Epithelial cell of prostate (primary cell): ENCODE results near the gene NCAPD3.
"Not testable (repeated sequence)": the region's sequence is repeated elsewhere in the genome, so short reads cannot be mapped to it uniquely, and the experiment has no call there.

Experiments used
- DNase-seq: peaks from one replicate; pipeline ENCODE4 v3.0.0-alpha.2; 2011; ENCODE audit warnings: low read depth, low spot score
- H3K27ac ChIP-seq: fragments of 450-650 bp; 2 replicates; pipeline ENCODE4 v1.5.1; 2017; ENCODE audit warnings: mild to moderate bottlenecking

NCAPD3 gene

DNA sequence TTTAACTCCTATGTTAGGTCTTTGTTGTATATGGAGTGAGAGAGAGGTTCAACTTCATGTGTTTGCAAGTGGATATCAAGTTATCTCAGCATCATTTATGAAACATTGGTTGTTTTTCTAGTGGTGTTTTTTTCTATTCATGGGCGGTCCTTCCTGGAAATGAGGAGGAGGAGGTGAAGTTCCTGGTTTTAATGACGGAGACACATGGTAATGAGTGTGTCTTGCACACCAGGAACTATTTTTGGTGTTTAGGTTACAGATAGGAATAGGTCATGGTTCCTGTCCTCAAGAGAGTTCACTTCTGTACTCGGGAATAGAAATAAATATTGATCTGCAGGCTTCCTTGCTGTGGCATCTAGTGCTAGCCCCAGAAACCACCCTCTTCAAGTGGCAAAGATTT, 80.0 kb downstream of the NCAPD3 start:
- no peak for DNase-seq
- H3K27ac ChIP-seq, result no peak overlapping the region

GRCh38 chr11:134142536-134142935, 81.2 kb downstream of the NCAPD3 start:
- DNase-seq, result no peak

GRCh38 chr11:134140961-134141490, 82.7 kb downstream of the NCAPD3 start:
- no peak overlapping the region for H3K27ac ChIP-seq
- no peak for DNase-seq

More at GRCh38 chr11:134142536-134142935, 81.2 kb downstream of the NCAPD3 start:
- H3K27ac ChIP-seq, result no peak overlapping the region

- peak; percentile 12 for DNase-seq
- no peak overlapping the region for H3K27ac ChIP-seq
Observed at GRCh38 chr11:134139873-134140331, 83.9 kb downstream of the NCAPD3 start.

DNA sequence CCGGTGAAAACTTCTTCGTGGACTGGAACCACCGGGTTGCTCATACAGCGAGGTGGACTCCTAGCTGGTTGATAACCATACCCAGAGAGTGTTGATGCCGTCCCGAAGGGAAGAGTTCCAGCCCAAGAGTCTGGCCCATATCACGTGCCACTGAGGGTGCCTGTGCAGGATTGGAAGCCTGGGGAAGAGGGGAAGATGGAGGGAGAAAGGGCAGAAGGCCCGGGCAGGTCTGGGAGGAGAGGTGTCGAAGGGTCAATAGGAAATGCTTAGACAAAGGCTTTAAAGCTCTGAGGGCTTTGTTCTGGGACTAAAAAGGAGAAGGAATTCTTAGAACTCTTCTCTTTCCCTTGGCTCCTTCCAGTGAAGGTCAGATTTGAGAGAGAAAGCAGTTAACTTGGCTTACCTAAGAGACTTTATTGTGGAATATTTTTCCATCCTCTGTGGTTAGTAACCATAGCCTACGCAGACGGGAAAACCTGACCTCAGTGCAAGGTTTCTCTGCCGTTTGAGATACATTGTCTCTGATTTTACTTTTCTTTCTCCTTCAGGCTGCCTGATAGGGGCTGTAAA, 84.4 kb downstream of the NCAPD3 start:
- no peak overlapping the region for H3K27ac ChIP-seq
- no peak for DNase-seq

DNA sequence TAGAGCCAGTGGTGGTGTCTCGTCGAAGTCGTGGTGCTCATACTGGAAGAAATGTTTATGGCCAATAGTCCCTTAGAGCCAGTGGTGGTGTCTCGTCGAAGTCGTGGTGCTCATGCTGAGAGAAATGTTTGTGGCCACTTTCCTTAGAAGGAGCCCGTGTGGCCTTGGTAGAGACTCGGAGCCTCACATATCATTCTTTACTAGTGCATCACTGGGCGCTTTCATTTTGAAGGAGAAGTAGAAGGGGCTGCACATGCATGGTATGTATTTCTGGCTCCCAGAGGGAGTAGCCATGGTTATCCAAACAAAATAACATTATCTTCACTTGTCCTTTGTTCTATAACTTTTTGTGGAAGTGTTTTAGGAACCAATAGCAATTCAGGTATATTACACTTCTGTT, 85.4 kb downstream of the NCAPD3 start:
- DNase-seq, result no peak
- no peak overlapping the region for H3K27ac ChIP-seq

DNA sequence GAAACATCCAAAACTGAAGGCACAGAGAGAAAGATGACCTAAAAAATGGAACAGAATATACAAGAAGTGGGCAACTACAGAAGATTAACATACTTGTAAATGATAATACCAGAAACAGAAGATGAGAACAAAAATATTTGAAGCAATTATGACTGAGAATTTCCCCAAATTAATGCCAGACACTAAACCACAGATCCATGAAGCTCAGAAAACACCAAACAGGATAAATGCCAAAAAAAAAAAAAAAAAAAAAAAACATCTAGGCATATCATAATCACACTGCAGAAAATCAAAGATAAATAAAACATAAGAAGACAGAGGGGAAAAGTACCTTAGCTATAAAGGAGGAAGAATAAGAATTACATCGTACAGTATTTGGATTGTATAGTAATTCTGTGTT, 89.6 kb downstream of the NCAPD3 start:
- DNase-seq, result no peak
- no peak overlapping the region for H3K27ac ChIP-seq

- no peak overlapping the region for H3K27ac ChIP-seq
- DNase-seq, result no peak
Observed at GRCh38 chr11:134132808-134133207, 91.0 kb downstream of the NCAPD3 start.

- no peak overlapping the region for H3K27ac ChIP-seq
- no peak for DNase-seq
Observed at GRCh38 chr11:134131628-134132244, 92.0 kb downstream of the NCAPD3 start.

DNA sequence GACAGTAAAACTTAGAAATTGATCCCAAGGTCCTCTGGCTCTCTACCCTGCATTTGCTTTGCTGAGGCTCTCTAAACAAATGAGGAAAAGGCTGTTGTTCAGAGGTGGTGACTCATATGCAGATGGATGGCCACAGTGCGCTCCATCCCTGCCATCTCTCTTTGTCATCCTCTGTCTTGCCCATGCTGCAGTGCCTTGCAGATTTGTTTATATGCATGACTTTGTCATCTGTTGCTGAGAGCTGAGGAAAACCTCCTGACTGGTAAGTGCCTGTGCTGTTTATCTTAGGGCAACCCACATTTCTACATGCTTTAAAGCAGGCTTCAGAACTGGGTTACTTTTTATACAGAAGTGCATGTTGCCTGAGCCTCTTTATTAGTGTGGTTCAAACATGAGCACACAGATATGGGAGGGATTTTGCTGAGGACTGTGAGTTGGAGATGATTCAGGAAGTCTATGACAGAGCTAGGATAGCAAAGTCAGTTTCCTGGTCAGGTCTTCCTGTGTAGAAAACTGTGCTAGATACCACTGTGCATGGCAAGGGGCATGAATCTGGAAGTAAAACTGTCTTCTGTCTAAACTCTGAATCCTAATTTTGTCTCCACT, 97.4 kb downstream of the NCAPD3 start:
- DNase-seq, result peak; percentile 34
- H3K27ac ChIP-seq, result peak overlapping the region; percentile 26

DNA sequence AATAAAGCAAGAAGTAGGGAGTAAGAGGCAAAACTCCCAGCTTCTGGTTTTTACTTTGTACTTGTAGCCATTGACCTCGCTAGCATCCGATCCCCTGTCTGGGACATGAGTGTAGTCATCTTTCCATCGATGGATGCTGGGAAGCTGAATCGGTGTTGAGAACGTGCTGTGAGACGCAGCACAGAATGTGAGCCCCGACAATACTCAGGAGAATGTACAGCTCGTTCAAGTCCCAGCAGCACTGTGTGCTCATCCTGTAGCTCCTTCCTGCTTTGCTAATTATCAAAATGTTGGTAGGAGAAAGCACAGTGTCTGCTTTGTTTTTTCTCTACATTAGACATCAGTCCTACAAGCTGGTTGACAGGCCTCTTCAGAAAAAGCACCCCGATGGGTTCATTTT, 98.3 kb downstream of the NCAPD3 start:
- H3K27ac ChIP-seq, result no peak overlapping the region

GRCh38 chr11:134124660-134125451, 98.9 kb downstream of the NCAPD3 start:
- DNase-seq, result no peak

More for the DNA sequence above, 98.3 kb downstream of the NCAPD3 start:
- no peak for DNase-seq

DNA sequence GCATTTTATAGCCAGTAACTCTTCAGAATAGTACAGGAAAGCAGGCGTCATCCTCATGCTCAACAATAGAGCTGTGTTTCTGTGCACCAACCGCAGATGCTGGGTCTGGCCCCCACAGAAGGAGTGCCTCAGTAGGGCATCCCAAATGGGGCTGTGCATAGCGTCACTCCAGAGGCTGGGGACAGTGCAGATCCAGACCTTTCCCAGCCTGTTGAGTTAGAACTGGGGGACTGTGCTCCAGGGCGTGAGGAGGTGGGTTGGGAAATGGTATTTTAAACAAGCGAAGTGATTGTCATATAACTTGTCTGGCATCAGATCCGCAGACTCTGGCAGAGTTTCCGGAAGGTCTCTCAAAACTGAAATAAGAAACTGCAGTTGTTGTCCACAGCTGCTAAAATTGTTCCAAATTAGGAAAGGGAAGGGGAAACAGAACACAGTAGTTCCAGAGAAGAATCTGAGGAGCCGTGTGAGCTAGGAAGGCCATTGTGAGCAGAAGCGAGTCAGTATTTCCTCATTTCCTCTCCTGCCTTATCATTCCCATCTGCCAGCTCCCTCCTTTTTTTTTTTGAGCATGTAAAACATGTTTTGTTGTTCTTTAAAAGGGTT, 102.7 kb downstream of the NCAPD3 start:
- H3K27ac ChIP-seq, result peak overlapping the region; percentile 82

More at GRCh38 chr11:134124660-134125451, 98.9 kb downstream of the NCAPD3 start:
- no peak overlapping the region for H3K27ac ChIP-seq

DNA sequence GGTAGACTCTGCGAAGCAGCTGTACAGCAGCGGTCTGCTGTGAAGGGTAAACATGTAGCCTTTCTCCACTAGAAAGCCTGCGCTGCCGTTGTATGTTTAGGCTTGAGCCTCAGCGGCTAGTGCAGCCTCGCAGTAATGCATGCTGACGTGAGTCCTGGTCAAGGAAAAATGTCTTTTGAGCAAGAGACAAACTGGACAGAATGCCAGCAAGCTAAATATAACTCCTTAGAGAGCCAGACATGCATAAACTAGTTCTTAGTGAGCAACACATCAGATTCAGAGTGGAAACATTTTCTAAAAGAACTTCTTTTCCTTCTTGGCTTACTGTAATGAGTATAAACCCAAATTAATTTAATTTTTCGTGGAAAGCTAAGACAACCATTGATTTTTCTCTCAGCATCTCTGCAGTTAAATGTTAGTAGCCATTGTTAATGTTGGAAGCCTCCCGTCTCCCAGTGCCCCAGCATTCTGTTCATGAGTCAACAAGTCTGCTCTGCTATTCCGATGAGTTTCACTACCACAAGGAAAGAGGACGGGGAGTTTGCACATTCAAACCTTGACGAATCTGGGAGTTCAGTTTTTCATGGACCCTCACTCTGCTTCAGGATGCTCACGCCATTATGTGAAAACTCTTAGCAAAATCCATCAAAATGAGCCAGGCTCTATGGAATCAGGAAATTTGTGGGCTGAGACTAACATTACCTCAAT, 103.5 kb downstream of the NCAPD3 start:
- peak; percentile 49 for DNase-seq
- peak overlapping the region; percentile 82 for H3K27ac ChIP-seq

More for the DNA sequence above, 102.7 kb downstream of the NCAPD3 start:
- no peak for DNase-seq

DNA sequence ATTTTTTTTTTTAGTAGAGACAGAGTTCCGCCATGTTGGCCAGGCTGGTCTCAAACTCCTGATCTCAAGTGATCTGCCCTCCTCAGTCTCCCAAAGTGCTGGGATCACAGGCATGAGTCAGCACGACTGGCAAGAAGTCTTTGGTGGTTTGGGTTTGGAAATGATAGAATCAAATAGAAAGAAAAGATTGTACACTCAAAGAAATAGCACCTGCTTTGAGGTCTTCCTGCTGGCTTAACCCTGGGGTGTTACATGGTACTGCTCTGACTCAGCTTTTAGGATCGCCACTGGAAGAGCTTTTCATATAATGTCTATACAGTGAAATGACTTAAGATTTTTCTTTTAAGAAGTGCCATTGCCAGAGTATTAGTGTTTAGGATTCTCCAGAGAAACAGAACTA, 104.7 kb downstream of the NCAPD3 start:
- no peak for DNase-seq
- H3K27ac ChIP-seq, result peak overlapping the region; percentile 82

GRCh38 chr11:134118006-134118405, 105.8 kb downstream of the NCAPD3 start:
- no peak for DNase-seq
- H3K27ac ChIP-seq, result no peak overlapping the region

DNA sequence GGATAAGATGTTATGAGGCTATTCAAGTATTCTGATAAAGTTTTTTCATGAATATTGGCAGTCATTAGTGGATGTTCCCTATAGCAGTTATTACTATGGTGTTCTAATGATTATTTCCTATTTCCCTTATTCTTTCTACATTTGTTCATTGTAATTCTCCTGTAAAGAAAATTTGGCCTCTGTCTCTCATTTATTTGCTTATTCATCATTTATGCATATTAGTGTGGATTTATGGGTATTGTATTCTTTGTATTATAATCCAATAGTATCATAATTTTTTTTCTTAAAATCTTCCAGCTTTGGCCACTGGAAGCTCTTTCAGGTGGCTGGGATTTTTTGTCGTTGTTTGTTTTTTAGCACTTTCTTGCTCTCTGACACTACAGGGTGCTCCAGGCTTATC, 107.6 kb downstream of the NCAPD3 start:
- no peak for DNase-seq
- H3K27ac ChIP-seq, result no peak overlapping the region

DNA sequence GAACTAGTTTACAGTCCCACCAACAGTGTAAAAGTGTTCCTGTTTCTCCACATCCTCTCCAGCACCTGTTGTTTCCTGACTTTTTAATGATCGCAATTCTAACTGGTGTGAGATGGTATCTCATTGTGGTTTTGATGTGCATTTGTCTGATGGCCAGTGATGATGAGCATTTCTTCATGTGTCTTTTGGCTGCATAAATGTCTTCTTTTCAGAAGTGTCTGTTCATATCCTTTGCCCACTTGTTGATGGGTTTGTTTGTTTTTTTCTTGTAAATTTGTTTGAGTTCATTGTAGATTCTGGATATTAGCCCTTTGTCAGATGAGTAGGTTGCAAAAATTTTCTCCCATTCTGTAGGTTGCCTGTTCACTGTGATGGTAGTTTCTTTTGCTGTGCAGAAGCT, 110.0 kb downstream of the NCAPD3 start:
- not testable (repeated sequence) for DNase-seq, H3K27ac ChIP-seq

- no peak overlapping the region for H3K27ac ChIP-seq
- no peak for DNase-seq
Observed at GRCh38 chr11:134110252-134110815, 113.4 kb downstream of the NCAPD3 start.
